SU-DHL-6 (cell line): ENCODE measurements around the gene EPHX1.

Experiments
- H2AFZ ChIP-seq: fragments of 200-600 bp; sonication (generic); 2 replicates; pipeline ENCODE4 v1.6.1; 2014; ENCODE audit warnings: low read depth, mild to moderate bottlenecking, moderate library complexity, mixed read lengths, antibody characterized with exemption, low read length; ENCODE audit not compliant: severe bottlenecking
- H3F3A ChIP-seq: fragments of 200-600 bp; shearing (Covaris generic); 2 replicates; pipeline ENCODE4 v1.6.0; 2016; ENCODE audit warnings: antibody characterized with exemption, mild to moderate bottlenecking; ENCODE audit not compliant: insufficient read depth
- H3K27ac ChIP-seq: fragments of 200-600 bp; sonication (generic); 2 replicates; pipeline ENCODE4 v1.5.1; 2016; ENCODE audit warnings: low read depth, mild to moderate bottlenecking, low read length, moderate library complexity, mixed read lengths
- H3K27me3 ChIP-seq: fragments of 200-600 bp; sonication (generic), shearing (Covaris generic); 2 replicates; pipeline ENCODE4 v1.6.0; 2014; ENCODE audit warnings: mild to moderate bottlenecking, low read length
- H3K36me3 ChIP-seq: fragments of 200-600 bp; sonication (generic); 2 replicates; pipeline ENCODE4 v1.6.1; 2014; ENCODE audit warnings: mild to moderate bottlenecking, low read length, mixed read lengths
- H3K4me2 ChIP-seq: fragments of 300-600, 200-600 bp; shearing (Covaris generic), sonication (generic); 2 replicates; pipeline ENCODE4 v1.6.0; 2014; ENCODE audit warnings: low read length, low read depth, mild to moderate bottlenecking; ENCODE audit not compliant: poor library complexity, severe bottlenecking
- H3K4me3 ChIP-seq: fragments of 200-600 bp; sonication (generic); 2 replicates; pipeline ENCODE4 v1.5.1; 2014; ENCODE audit warnings: antibody characterized with exemption, low read length, mild to moderate bottlenecking, mixed read lengths; ENCODE audit not compliant: insufficient read depth, poor library complexity, severe bottlenecking
- H3K79me2 ChIP-seq: fragments of 200-600 bp; sonication (generic); 2 replicates; pipeline ENCODE4 v1.6.1; 2014; ENCODE audit warnings: mild to moderate bottlenecking, low read length, moderate library complexity; ENCODE audit not compliant: insufficient read depth
- H3K9ac ChIP-seq: fragments of 200-600 bp; sonication (generic); 2 replicates; pipeline ENCODE4 v1.7.0; 2014; ENCODE audit warnings: mild to moderate bottlenecking, low read length
- H3K9me2 ChIP-seq: fragments of 200-600 bp; sonication (generic); replicated peaks from 2 replicates; pipeline ENCODE4 v1.6.1; 2014; ENCODE audit warnings: low read length; ENCODE audit not compliant: insufficient read depth
- H3K9me3 ChIP-seq: fragments of 200-600 bp; sonication (generic); 2 replicates; pipeline ENCODE4 v1.6.1; 2014; ENCODE audit warnings: low read length, mixed read lengths; ENCODE audit not compliant: insufficient read depth
- H4K20me1 ChIP-seq: fragments of 200-600 bp; sonication (generic); 2 replicates; pipeline ENCODE4 v1.6.1; 2014; ENCODE audit warnings: low read depth, mild to moderate bottlenecking, antibody characterized with exemption, low read length, moderate library complexity, mixed read lengths
- CTCF ChIP-seq: fragments of 200-600 bp; sonication (generic); IDR thresholded peaks from one replicate; pipeline ENCODE4 v1.5.1; 2017; ENCODE audit warnings: antibody characterized with exemption, mild to moderate bottlenecking, low read length, moderate library complexity; ENCODE audit not compliant: insufficient read depth, poor library complexity, severe bottlenecking
- EZH2phosphoT487 ChIP-seq: fragments of 200-600 bp; sonication (generic), shearing (Covaris generic); conservative IDR thresholded peaks from 2 replicates; pipeline ENCODE4 v1.6.1; 2018; ENCODE audit warnings: mild to moderate bottlenecking, antibody characterized with exemption, low read length, moderate library complexity, mixed read lengths

EPHX1 gene

GRCh38 chr1:225855503-225856300 lies 45.8 kb downstream of the EPHX1 start:
- H4K20me1 ChIP-seq = no peaks in the 10 kb centered on the region
- H3K36me3 ChIP-seq = no peaks in the 10 kb centered on the region
- H3K4me3 ChIP-seq = no peak overlapping the region
- H3K79me2 ChIP-seq = no peaks in the 10 kb centered on the region
- H3K9me2 ChIP-seq = no peaks in the 10 kb centered on the region
- no peak for TF ChIP-seq EZH2phosphoT487
- TF ChIP-seq CTCF = no peak
- H3K27ac ChIP-seq = no peak overlapping the region
- no peak overlapping the region for H2AFZ ChIP-seq
- peaks cover 6% of the 10 kb centered on the region; the same call in 1 of the 2 replicates for H3F3A ChIP-seq
- H3K4me2 ChIP-seq = no peak overlapping the region
- H3K9ac ChIP-seq = no peak overlapping the region
- no peaks in the 10 kb centered on the region for H3K9me3 ChIP-seq
- no peaks in the 10 kb centered on the region for H3K27me3 ChIP-seq

GRCh38 chr1:225857256-225857655 lies 47.3 kb downstream of the EPHX1 start:
- H3F3A ChIP-seq = no peaks in the 10 kb centered on the region
- H3K9me3 ChIP-seq = no peaks in the 10 kb centered on the region
- H3K9ac ChIP-seq = no peak overlapping the region
- H3K27me3 ChIP-seq = no peaks in the 10 kb centered on the region
- H4K20me1 ChIP-seq = no peaks in the 10 kb centered on the region
- H3K4me3 ChIP-seq = no peak overlapping the region
- H3K4me2 ChIP-seq = no peak overlapping the region
- no peak overlapping the region for H2AFZ ChIP-seq
- no peak for TF ChIP-seq CTCF
- TF ChIP-seq EZH2phosphoT487 = no peak
- H3K27ac ChIP-seq = no peak overlapping the region
- no peaks in the 10 kb centered on the region for H3K36me3 ChIP-seq
- H3K9me2 ChIP-seq = no peaks in the 10 kb centered on the region
- H3K79me2 ChIP-seq = no peaks in the 10 kb centered on the region

DNA sequence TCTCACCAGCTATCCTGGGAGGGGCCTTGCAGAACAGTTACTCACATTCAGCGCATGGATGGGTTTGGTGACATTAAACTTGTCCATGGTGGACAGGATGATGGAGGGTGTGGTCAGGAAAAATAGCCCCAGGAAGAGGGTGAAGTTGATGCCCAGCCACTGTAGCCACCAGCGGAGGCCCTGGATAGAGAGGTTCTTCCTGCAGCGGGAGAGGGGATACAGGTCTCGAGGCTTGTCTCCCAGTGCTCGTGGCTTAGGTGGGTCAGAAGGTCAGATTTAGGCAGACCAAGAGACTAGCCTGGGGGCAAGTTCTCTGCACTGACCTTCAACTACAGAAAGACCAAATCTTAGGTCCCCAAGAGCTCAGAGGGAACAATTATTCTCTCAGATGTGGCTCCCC lies 49.2 kb downstream of the EPHX1 start:
- TF ChIP-seq CTCF (no peak), EZH2phosphoT487 (no peak)
- Histone ChIP-seq H3K36me3 (no peaks in the 10 kb centered on the region), H3K9ac (no peak overlapping the region), H3K27ac (no peak overlapping the region), H3K9me3 (no peaks in the 10 kb centered on the region), H3K4me2 (no peak overlapping the region), H3K4me3 (no peak overlapping the region), H2AFZ (no peak overlapping the region), H4K20me1 (no peaks in the 10 kb centered on the region), H3K27me3 (no peaks in the 10 kb centered on the region), H3K9me2 (no peaks in the 10 kb centered on the region), H3K79me2 (no peaks in the 10 kb centered on the region), H3F3A (no peaks in the 10 kb centered on the region)
